ENCODE data around the gene RAET1E.

DNA sequence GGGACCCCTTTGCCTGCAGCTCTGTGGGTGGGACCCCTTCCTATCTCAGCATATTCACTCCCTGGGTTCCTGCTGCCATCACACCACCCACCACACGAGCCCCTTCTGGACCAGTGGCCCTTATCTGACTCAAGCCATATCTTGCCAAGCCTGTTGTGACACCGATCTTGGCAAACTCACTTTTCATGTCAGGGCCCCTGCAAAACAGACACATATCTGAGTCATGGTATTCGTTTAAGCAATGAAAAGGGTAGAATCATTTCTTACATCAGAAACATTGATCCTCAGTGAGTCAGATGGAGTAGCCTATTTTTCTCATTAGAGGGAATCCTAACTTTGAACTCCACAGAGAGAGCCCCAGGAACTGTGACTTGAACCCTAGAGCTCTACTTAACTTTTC is 10.6 kb downstream of the RAET1E start:
- TF ChIP-seq FOS (IDR thresholded peaks at IDR 0.05; ENCODE audit: borderline replicate concordance, insufficient read depth, low read length) = no peak
- TF ChIP-seq, protein P1, sequence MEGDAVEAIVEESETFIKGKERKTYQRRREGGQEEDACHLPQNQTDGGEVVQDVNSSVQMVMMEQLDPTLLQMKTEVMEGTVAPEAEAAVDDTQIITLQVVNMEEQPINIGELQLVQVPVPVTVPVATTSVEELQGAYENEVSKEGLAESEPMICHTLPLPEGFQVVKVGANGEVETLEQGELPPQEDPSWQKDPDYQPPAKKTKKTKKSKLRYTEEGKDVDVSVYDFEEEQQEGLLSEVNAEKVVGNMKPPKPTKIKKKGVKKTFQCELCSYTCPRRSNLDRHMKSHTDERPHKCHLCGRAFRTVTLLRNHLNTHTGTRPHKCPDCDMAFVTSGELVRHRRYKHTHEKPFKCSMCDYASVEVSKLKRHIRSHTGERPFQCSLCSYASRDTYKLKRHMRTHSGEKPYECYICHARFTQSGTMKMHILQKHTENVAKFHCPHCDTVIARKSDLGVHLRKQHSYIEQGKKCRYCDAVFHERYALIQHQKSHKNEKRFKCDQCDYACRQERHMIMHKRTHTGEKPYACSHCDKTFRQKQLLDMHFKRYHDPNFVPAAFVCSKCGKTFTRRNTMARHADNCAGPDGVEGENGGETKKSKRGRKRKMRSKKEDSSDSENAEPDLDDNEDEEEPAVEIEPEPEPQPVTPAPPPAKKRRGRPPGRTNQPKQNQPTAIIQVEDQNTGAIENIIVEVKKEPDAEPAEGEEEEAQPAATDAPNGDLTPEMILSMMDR (IDR thresholded peaks at IDR 0.05; ENCODE audit: extremely low read depth in 1 of 2, insufficient read depth in 1 of 2, low read depth in 1 of 2, low read length in 2 of 2) = no peak
- TF ChIP-seq EZH2 (IDR thresholded peaks at IDR 0.05; ENCODE audit: borderline replicate concordance, low read depth, low read length, severe bottlenecking) = no peak
- no peak for TF ChIP-seq POLR2A (IDR thresholded peaks at IDR 0.05; ENCODE audit: low read depth, low read length)
- no peak for TF ChIP-seq JUN (IDR thresholded peaks at IDR 0.05; ENCODE audit: borderline replicate concordance, insufficient read depth, insufficient read length, low read depth)
- TF ChIP-seq, protein P2, sequence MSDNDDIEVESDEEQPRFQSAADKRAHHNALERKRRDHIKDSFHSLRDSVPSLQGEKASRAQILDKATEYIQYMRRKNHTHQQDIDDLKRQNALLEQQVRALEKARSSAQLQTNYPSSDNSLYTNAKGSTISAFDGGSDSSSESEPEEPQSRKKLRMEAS (IDR thresholded peaks at IDR 0.05; ENCODE audit: insufficient read depth, insufficient read length) = no peak
